A673 (cell line): ENCODE data around the gene COMTD1. TPM values are rescaled to one million over a fixed set of nuclear protein-coding genes. Genes with fewer than 3 reads are reported as not detected.

Experiments used
- Bru-seq: library from RNA; stranded (reverse); fragments of 400-500 nt; gene quantifications from one replicate; lab custom pipeline; 2021; lab: Mats Ljungman, UMichigan
- BruChase-seq, 2 experiments: library from RNA; stranded (reverse); fragments of 400-500 nt; gene quantifications; one replicate each; lab custom pipeline; 2021; lab: Mats Ljungman, UMichigan
- BruUV-seq: library from RNA; stranded (reverse); fragments of 400-500 nt; replicated peaks from 2 replicates; lab custom pipeline; 2021; lab: Mats Ljungman, UMichigan
- CTCF ChIA-PET: fragments of 300-600 bp; sonication (Branson Sonifier 250); formaldehyde crosslinking; loops from one replicate; lab custom pipeline; 2022; ENCODE audit warnings: antibody characterized with exemption; lab: Charles Lee
- POLR2A ChIA-PET: fragments of 300-600 bp; sonication (Branson Sonifier 250); formaldehyde crosslinking; loops from one replicate; lab custom pipeline; 2022; ENCODE audit warnings: antibody characterized with exemption; ENCODE audit not compliant: low non-redundant PET; lab: Charles Lee
- DNase-seq: peaks from one replicate; pipeline ENCODE4 v3.0.0-alpha.2; 2015; ENCODE audit warnings: low spot score
- H3K27ac ChIP-seq: fragments of 200-600 bp; sonication (generic); 2 replicates; pipeline ENCODE4 v1.5.1; 2016; ENCODE audit warnings: mixed run types, low read depth, mild to moderate bottlenecking, mixed read lengths, antibody characterized with exemption, low read length; ENCODE audit not compliant: poor library complexity, severe bottlenecking
- H3K27me3 ChIP-seq: fragments of 200-600 bp; sonication (generic); replicated peaks from 2 replicates; pipeline ENCODE4 v1.6.1; 2017; ENCODE audit warnings: mixed run types, low read depth, mild to moderate bottlenecking, mixed read lengths, antibody characterized with exemption, low read length; ENCODE audit not compliant: insufficient read depth, poor library complexity
- H3K36me3 ChIP-seq: fragments of 200-600 bp; sonication (generic); 2 replicates; pipeline ENCODE4 v1.6.1; 2016; ENCODE audit warnings: mixed run types, mild to moderate bottlenecking, mixed read lengths, antibody characterized with exemption, low read length; ENCODE audit not compliant: insufficient read depth, poor library complexity, severe bottlenecking
- H3K4me1 ChIP-seq: fragments of 200-600 bp; sonication (generic); 2 replicates; pipeline ENCODE4 v1.6.1; 2017; ENCODE audit warnings: mixed run types, mild to moderate bottlenecking, mixed read lengths, antibody characterized with exemption, low read length; ENCODE audit not compliant: insufficient read depth, poor library complexity, severe bottlenecking
- H3K4me3 ChIP-seq: fragments of 200-600 bp; sonication (generic); 2 replicates; pipeline ENCODE4 v1.5.1; 2016; ENCODE audit warnings: low read depth, mixed run types, mild to moderate bottlenecking, mixed read lengths, low read length; ENCODE audit not compliant: poor library complexity, severe bottlenecking
- H3K9me3 ChIP-seq: fragments of 200-600 bp; sonication (generic); 2 replicates; pipeline ENCODE4 v1.6.1; 2016; ENCODE audit warnings: mixed run types, low read depth, mild to moderate bottlenecking, mixed read lengths, antibody characterized with exemption, low read length; ENCODE audit not compliant: poor library complexity, severe bottlenecking
- CTCF ChIP-seq: fragments of 300-800, 200-600 bp; sonication (generic); conservative IDR thresholded peaks from 2 replicates; pipeline ENCODE4 v1.5.1; 2017; ENCODE audit warnings: low read depth, mild to moderate bottlenecking, antibody characterized with exemption, low read length, moderate library complexity, mixed read lengths
- EZH2 ChIP-seq: fragments of 200-600 bp; sonication (generic); IDR thresholded peaks from 2 replicates; pipeline ENCODE4 v1.6.1; 2017; ENCODE audit warnings: borderline replicate concordance, low read depth, mild to moderate bottlenecking, mixed read lengths, antibody characterized with exemption, low read length; ENCODE audit not compliant: poor library complexity, severe bottlenecking
- intact Hi-C: fragments of 100-400 bp; cut with micrococcal nuclease; formaldehyde crosslinking; loops from one replicate; pipeline ENCODE4 v1.10.0; 2022; ENCODE audit not compliant: unreplicated experiment
- long read RNA-seq: library from polyadenylated mRNA; stranded (forward); transcript quantifications from one replicate; pipeline ENCODE4 v2.0.0, GENCODE V29; 2022
- total RNA-seq: library from RNA; stranded (reverse); gene quantifications from 2 replicates; pipeline ENCODE4 v1.2.3, GENCODE V29; 2021

Gene COMTD1
- 3.4 and 3.8 TPM in 2 replicates for total RNA-seq
- Bru-seq, nascent RNA: percentile 29 among the genes with signal in this experiment
- percentile 23 among the genes with signal in this experiment for BruChase-seq, experiment 1, labeled RNA remaining after a 2-hour chase
- percentile 26 among the genes with signal in this experiment for BruChase-seq, experiment 2, labeled RNA remaining after a 6-hour chase
- long read RNA-seq, partial matches to known transcripts: 0 of 3 reads
- long read RNA-seq, other reads (novel, unspliced or antisense): 1 of 3 reads

GRCh38 chr10:75235375-75236177 is at the start of gene COMTD1:
COMTD1 (minus strand) TSS chr10:75235957; CDS start chr10:75235928, 29 bp downstream.
- peak; percentile 92 for DNase-seq
- peaks cover 20% of the 10 kb centered on the region for H3K36me3 ChIP-seq
- CTCF ChIA-PET: interaction anchor here (0.6 to 1.1 kb wide), 4 partner anchors 25 to 49 kb away, joined by 3 to 7 read pairs (median 4); partner anchors contain the start of gene VDAC2
- peak within 1 kb of the TSS; percentile 62 for H3K4me3 ChIP-seq
- intact Hi-C loops: loop anchor here (1.0 to 10.0 kb wide), 6 partner anchors 25 to 1111 kb away; partner anchors contain the start of genes SAMD8 and VDAC2
- no TSS peak for BruUV-seq
- peaks cover 27% of the 10 kb centered on the region for H3K4me1 ChIP-seq
- POLR2A ChIA-PET: no interaction called here
- TF ChIP-seq CTCF: peak; percentile 100
- no peak for TF ChIP-seq EZH2
- no peaks in the 10 kb centered on the region for H3K27me3 ChIP-seq
- no peaks in the 10 kb centered on the region for H3K9me3 ChIP-seq
- no peak within 1 kb of the TSS for H3K27ac ChIP-seq

GRCh38 chr10:75283671-75284470 is 48.1 kb upstream of the COMTD1 start:
- CTCF ChIA-PET: no interaction called here

More at GRCh38 chr10:75283671-75284470, 48.1 kb upstream of the COMTD1 start:
- Histone ChIP-seq H3K27ac (no peak overlapping the region), H3K27me3 (peaks cover 21% of the 10 kb centered on the region), H3K4me1 (peaks cover 11% of the 10 kb centered on the region), H3K36me3 (no peaks in the 10 kb centered on the region), H3K4me3 (no peak overlapping the region), H3K9me3 (no peaks in the 10 kb centered on the region)
- TF ChIP-seq CTCF (no peak), EZH2 (no peak)
- DNase-seq: peak; percentile 55
- intact Hi-C loops: no loop called here
- POLR2A ChIA-PET: no interaction called here
- BruUV-seq: no TSS peak
